ENCODE data around the gene TLCD3B.

Gene TLCD3B

GRCh38 chr16:30011714-30012504, 19.2 kb downstream of the TLCD3B start:
- Histone ChIP-seq H3K4me1 (peaks cover 3% of the 10 kb centered on the region), H2AFZ (peak overlapping the region; percentile 28), H3K4me3 (ENCODE audit: low read depth, low read length) (no peak overlapping the region), H3K79me2 (no peaks in the 10 kb centered on the region), H3K27ac (no peak overlapping the region), H3K9ac (no peak overlapping the region), H3K4me2 (ENCODE audit: low read length) (no peak overlapping the region), H3K9me3 (ENCODE audit: control insufficient read depth, low read length) (no peaks in the 10 kb centered on the region), H3K27me3 (ENCODE audit: control insufficient read depth, insufficient read depth, low read length) (peaks cover 4% of the 10 kb centered on the region), H3K36me3 (ENCODE audit: control insufficient read depth, insufficient read depth, low read length) (no peaks in the 10 kb centered on the region)
- no peak for TF ChIP-seq CTCF (IDR thresholded peaks at IDR 0.05)

GRCh38 chr16:30010844-30011713, 20.0 kb downstream of the TLCD3B start, which contains the start of gene DOC2A:
TSS of gene DOC2A (minus strand) at chr16:30011027. CDS start at chr16:30010222, 805 bp downstream.
- H3K4me3 ChIP-seq (ENCODE audit: low read depth, low read length): no peak within 1 kb of the TSS
- no peak for TF ChIP-seq CTCF (IDR thresholded peaks at IDR 0.05)
- no peaks in the 10 kb centered on the region for H3K9me3 ChIP-seq (ENCODE audit: control insufficient read depth, low read length)
- H3K27ac ChIP-seq: no peak within 1 kb of the TSS
- H3K9ac ChIP-seq: no peak within 1 kb of the TSS
- no peaks in the 10 kb centered on the region for H3K79me2 ChIP-seq
- H3K27me3 ChIP-seq (ENCODE audit: control insufficient read depth, insufficient read depth, low read length): peaks cover 4% of the 10 kb centered on the region
- no peaks in the 10 kb centered on the region for H3K36me3 ChIP-seq (ENCODE audit: control insufficient read depth, insufficient read depth, low read length)
- H3K4me2 ChIP-seq (ENCODE audit: low read length): peak within 1 kb of the TSS; percentile 49
- peaks cover 3% of the 10 kb centered on the region for H3K4me1 ChIP-seq
- H2AFZ ChIP-seq: peak within 1 kb of the TSS; percentile 11

GRCh38 chr16:30009990-30010843, 20.9 kb downstream of the TLCD3B start:
- Histone ChIP-seq H3K79me2 (no peaks in the 10 kb centered on the region), H3K9ac (no peak overlapping the region), H3K4me1 (peaks cover 3% of the 10 kb centered on the region), H3K27ac (no peak overlapping the region), H2AFZ (no peak overlapping the region), H3K4me2 (ENCODE audit: low read length) (peak overlapping the region; percentile 49), H3K9me3 (ENCODE audit: control insufficient read depth, low read length) (no peaks in the 10 kb centered on the region), H3K4me3 (ENCODE audit: low read depth, low read length) (no peak overlapping the region), H3K27me3 (ENCODE audit: control insufficient read depth, insufficient read depth, low read length) (peaks cover 4% of the 10 kb centered on the region), H3K36me3 (ENCODE audit: control insufficient read depth, insufficient read depth, low read length) (no peaks in the 10 kb centered on the region)
- TF ChIP-seq CTCF (IDR thresholded peaks at IDR 0.05): no peak

- Histone ChIP-seq H2AFZ (no peak overlapping the region), H3K79me2 (no peaks in the 10 kb centered on the region), H3K4me3 (ENCODE audit: low read depth, low read length) (no peak overlapping the region), H3K36me3 (ENCODE audit: control insufficient read depth, insufficient read depth, low read length) (no peaks in the 10 kb centered on the region), H3K9ac (no peak overlapping the region), H3K4me2 (ENCODE audit: low read length) (no peak overlapping the region), H3K9me3 (ENCODE audit: control insufficient read depth, low read length) (no peaks in the 10 kb centered on the region), H3K27ac (no peak overlapping the region), H3K27me3 (ENCODE audit: control insufficient read depth, insufficient read depth, low read length) (peaks cover 4% of the 10 kb centered on the region), H3K4me1 (peaks cover 3% of the 10 kb centered on the region)
- TF ChIP-seq CTCF (IDR thresholded peaks at IDR 0.05): no peak
These were observed 21.8 kb downstream of the TLCD3B start for GRCh38 chr16:30009085-30009862.

Measured in parathyroid adenoma (tissue), 2 donors.